GM19397 (cell line): ENCODE results near the gene GIT1.

ENCODE experiments used
- ATAC-seq: cut with Tn5 transposase; IDR thresholded peaks from one replicate; pipeline ENCODE4 v1.9.1; 2021; ENCODE audit warnings: mild to moderate bottlenecking, moderate library complexity; ENCODE audit not compliant: unreplicated experiment

Gene GIT1

DNA sequence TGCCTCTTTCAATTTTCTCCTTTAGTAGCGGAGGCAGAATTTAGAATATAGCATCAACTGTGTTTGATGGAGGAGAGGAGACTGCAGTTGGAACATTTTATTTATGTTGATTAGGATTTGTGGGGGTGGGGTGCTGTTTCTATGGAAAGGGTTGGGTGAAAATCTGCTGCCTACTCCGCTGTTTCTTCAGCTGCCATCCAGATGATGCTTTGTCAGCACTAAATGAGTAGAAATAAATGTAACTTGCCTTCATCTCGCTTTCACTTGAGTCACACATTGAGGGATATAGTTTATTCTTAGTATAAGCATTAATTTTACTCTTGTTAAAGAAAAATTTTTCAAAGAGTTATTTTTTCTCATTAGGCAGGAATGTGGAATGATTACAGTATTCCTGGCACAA, 64.8 kb downstream of the GIT1 start:
- ATAC-seq: no peak
